Stimulated activated naive B cell treated with anti-CD40 and anti-IgM and Interleukin-4, amounts not matched to agents 10 μg/mL and 1 μg/mL and 100 μg/mL, for 72 hours (primary cell): ENCODE data around the gene AARS2.

Experiments
- ATAC-seq, 2 donors: fragments of 150-1000 bp; cut with Tn5 transposase; replicated peaks; 2 replicates each; pipeline ENCODE4 v1.10.0; 2021; ENCODE audit warnings: moderate library complexity in 1 of 2
- DNase-seq: peaks from one replicate; pipeline ENCODE4 v3.0.0; 2021
- H3K27ac Mint-ChIP-seq: one replicate; pipeline ENCODE4 v1.8.0; 2022; ENCODE audit warnings: mild to moderate bottlenecking, mixed read lengths
- H3K27me3 Mint-ChIP-seq, 2 donors: one replicate each; pipeline ENCODE4 v1.8.0; 2022; ENCODE audit warnings: mixed read lengths in 2 of 2
- H3K36me3 Mint-ChIP-seq, 2 donors: one replicate each; pipeline ENCODE4 v1.8.0; 2022; ENCODE audit warnings: mixed read lengths in 2 of 2, mild to moderate bottlenecking in 1 of 2
- H3K4me1 Mint-ChIP-seq, 2 donors: one replicate each; pipeline ENCODE4 v1.8.0; 2022; ENCODE audit warnings: mixed read lengths in 2 of 2, mild to moderate bottlenecking in 1 of 2
- H3K4me3 Mint-ChIP-seq, 2 donors: one replicate each; pipeline ENCODE4 v1.8.0; 2022; ENCODE audit warnings: mild to moderate bottlenecking in 2 of 2, mixed read lengths in 2 of 2, moderate library complexity in 1 of 2
- H3K9me3 Mint-ChIP-seq, 2 donors: one replicate each; pipeline ENCODE4 v1.8.0; 2022; ENCODE audit warnings: mixed read lengths in 2 of 2, mild to moderate bottlenecking in 1 of 2

AARS2 gene

GRCh38 chr6:44254191-44255104, 58.7 kb downstream of the AARS2 start:
- ATAC-seq (no peak), DNase-seq (no peak)
- H3K9me3 Mint-ChIP-seq: no peaks in the 10 kb centered on the region
- H3K27ac Mint-ChIP-seq: peak overlapping the region; percentile 98
- peaks cover 75 to 94% of the 10 kb centered on the region in 2 donors for H3K36me3 Mint-ChIP-seq
- H3K4me3 Mint-ChIP-seq: peak overlapping the region; percentile 87 to 96
- peaks cover 73 to 96% of the 10 kb centered on the region in 2 donors for H3K4me1 Mint-ChIP-seq
- H3K27me3 Mint-ChIP-seq: no peaks in the 10 kb centered on the region

- Mint-ChIP-seq H3K27me3 (no peaks in the 10 kb centered on the region), H3K9me3 (no peaks in the 10 kb centered on the region), H3K27ac (peak overlapping the region; percentile 85), H3K4me1 (peaks cover 74 to 97% of the 10 kb centered on the region in 2 donors), H3K36me3 (peaks cover 78 to 95% of the 10 kb centered on the region in 2 donors), H3K4me3 (peak overlapping the region; percentile 66 to 87)
- no peak for ATAC-seq
- DNase-seq: no peak
These were observed 59.6 kb downstream of the AARS2 start for GRCh38 chr6:44253307-44254101.

GRCh38 chr6:44251576-44252524, 61.3 kb downstream of the AARS2 start:
- Mint-ChIP-seq H3K27ac (peak overlapping the region; percentile 85), H3K36me3 (peaks cover 83 to 100% of the 10 kb centered on the region in 2 donors), H3K4me1 (peaks cover 72 to 97% of the 10 kb centered on the region in 2 donors), H3K9me3 (no peaks in the 10 kb centered on the region), H3K4me3 (peak overlapping the region in 1 of 2 donors; percentile 77), H3K27me3 (peaks cover 0 to 3% of the 10 kb centered on the region in 2 donors)
- no peak for DNase-seq
- no peak for ATAC-seq

GRCh38 chr6:44250718-44251123, 62.4 kb downstream of the AARS2 start:
- Mint-ChIP-seq H3K4me1 (peaks cover 66 to 92% of the 10 kb centered on the region in 2 donors), H3K4me3 (peak overlapping the region; percentile 96 to 98), H3K36me3 (peaks cover 77 to 94% of the 10 kb centered on the region in 2 donors), H3K27ac (peak overlapping the region; percentile 42), H3K9me3 (no peaks in the 10 kb centered on the region), H3K27me3 (peaks cover 0 to 5% of the 10 kb centered on the region in 2 donors)
- no peak for DNase-seq
- no peak for ATAC-seq

- H3K4me3 Mint-ChIP-seq: peak overlapping the region; percentile 96 to 98
- peaks cover 66 to 92% of the 10 kb centered on the region in 2 donors for H3K4me1 Mint-ChIP-seq
- peaks cover 72 to 88% of the 10 kb centered on the region in 2 donors for H3K36me3 Mint-ChIP-seq
- ATAC-seq (no peak), DNase-seq (no peak)
- peaks cover 0 to 5% of the 10 kb centered on the region in 2 donors for H3K27me3 Mint-ChIP-seq
- H3K27ac Mint-ChIP-seq: peak overlapping the region; percentile 100
- no peaks in the 10 kb centered on the region for H3K9me3 Mint-ChIP-seq
These were observed 63.0 kb downstream of the AARS2 start for GRCh38 chr6:44250067-44250717.
